ENCODE results near the gene SEMA4A. TPM values are rescaled to one million over a fixed set of nuclear protein-coding genes. Genes with fewer than 3 reads are reported as not detected.

Gene SEMA4A
- total and polyA plus RNA-seq, 9 of the 15 experiments (the other 6 are each of a cell fraction or from before 2014, with no cell fraction given), result 0.04 to 1.7 (median 0.45) TPM

GRCh38 chr1:156146769-156147405 lies 6.5 kb upstream of the SEMA4A start:
- ATAC-seq, result no peak
- Histone ChIP-seq H3K36me3 (ENCODE audit: control insufficient read depth, insufficient read depth, low read length) (no peaks in the 10 kb centered on the region), H3K4me1 (replicated peaks in 1 of 2; ENCODE audit: control insufficient read depth in 2 of 2, insufficient read depth in 2 of 2, low read length in 2 of 2) (peaks cover 5 to 10% of the 10 kb centered on the region in 2 experiments; a peak in 4 of 5 replicates), H3K9me3 (replicated peaks; ENCODE audit: control insufficient read depth, insufficient read depth, low read depth, low read length) (no peaks in the 10 kb centered on the region), H4K20me1 (replicated peaks; ENCODE audit: control insufficient read depth, insufficient read depth, low read length) (0 out of 2 replicates have a peak, but pooled peaks cover 6% of the 10 kb centered on the region), H3K27ac (ENCODE audit: extremely low read depth, low read depth, low read length) (no peak overlapping the region), H2AFZ (ENCODE audit: low read depth, low read length) (peak overlapping the region; percentile 81), H3K9ac (ENCODE audit: insufficient read depth in 1 of 2, low read depth in 2 of 2, low read length in 2 of 2) (peak overlapping the region; percentile 27 to 40; a peak in 2 of 4 replicates), H3K4me3 (no peak overlapping the region), H3K9me1 (ENCODE audit: control insufficient read depth, insufficient read depth, low read length) (no peaks in the 10 kb centered on the region), H3K4me2 (ENCODE audit: insufficient read depth, low read length) (peak overlapping the region; percentile 46; the same call in 1 of the 2 replicates), H3K79me2 (ENCODE audit: control insufficient read depth, insufficient read depth, low read length) (no peaks in the 10 kb centered on the region), H3K27me3 (ENCODE audit: control insufficient read depth in 2 of 2, insufficient read depth in 2 of 2, low read length in 2 of 2) (peaks cover 3 to 8% of the 10 kb centered on the region in 2 experiments; a peak in 1 of 5 replicates)
- intact Hi-C loops (cut with micrococcal nuclease), result loop anchor here (2.0 to 5.0 kb wide), 4 partner anchors 45 to 214 kb away; partner anchors contain the start of genes PMF1 and SLC25A44
- no TSS peak for BruUV-seq (replicated peaks)
- no peak for TF ChIP-seq MTF1 (CRISPR knock-in tag; IDR thresholded peaks at IDR 0.05; ENCODE audit: borderline replicate concordance)
- TF ChIP-seq ZBTB7A (IDR thresholded peaks at IDR 0.05; ENCODE audit: borderline replicate concordance, control insufficient read depth, low read depth, low read length), result peak; percentile 40; the same call in 1 of the 2 replicates
- TF ChIP-seq, protein P1, sequence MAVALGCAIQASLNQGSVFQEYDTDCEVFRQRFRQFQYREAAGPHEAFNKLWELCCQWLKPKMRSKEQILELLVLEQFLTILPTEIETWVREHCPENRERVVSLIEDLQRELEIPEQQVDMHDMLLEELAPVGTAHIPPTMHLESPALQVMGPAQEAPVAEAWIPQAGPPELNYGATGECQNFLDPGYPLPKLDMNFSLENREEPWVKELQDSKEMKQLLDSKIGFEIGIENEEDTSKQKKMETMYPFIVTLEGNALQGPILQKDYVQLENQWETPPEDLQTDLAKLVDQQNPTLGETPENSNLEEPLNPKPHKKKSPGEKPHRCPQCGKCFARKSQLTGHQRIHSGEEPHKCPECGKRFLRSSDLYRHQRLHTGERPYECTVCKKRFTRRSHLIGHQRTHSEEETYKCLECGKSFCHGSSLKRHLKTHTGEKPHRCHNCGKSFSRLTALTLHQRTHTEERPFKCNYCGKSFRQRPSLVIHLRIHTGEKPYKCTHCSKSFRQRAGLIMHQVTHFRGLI (CRISPR knock-in tag; IDR thresholded peaks at IDR 0.05), result no peak
- in situ Hi-C loops (cut with MboI), result loop anchor here (5.0 kb wide), 1 partner anchor 85 kb away; no protein-coding TSS in a partner anchor
- FAIRE-seq, result no peak
- WGBS (ENCODE audit: insufficient coverage, low coverage, missing lambda C conversion rate), result 32% methylated on average over 9 of the region's 9 CpGs
- ChIA-PET POLR2A (no interaction called here), CTCF (ENCODE audit: low intra/inter-chr PET ratio) (interaction anchor here (1.4 to 2.8 kb wide), 3 partner anchors 50 to 173 kb away, joined by 3 to 44 read pairs (median 6); no protein-coding TSS in a partner anchor)
- DNase-seq (ENCODE audit: extremely low read depth in 1 of 4, low spot score in 3 of 4), result no peak
